ENCODE measurements around the gene SERTM2.

DNA sequence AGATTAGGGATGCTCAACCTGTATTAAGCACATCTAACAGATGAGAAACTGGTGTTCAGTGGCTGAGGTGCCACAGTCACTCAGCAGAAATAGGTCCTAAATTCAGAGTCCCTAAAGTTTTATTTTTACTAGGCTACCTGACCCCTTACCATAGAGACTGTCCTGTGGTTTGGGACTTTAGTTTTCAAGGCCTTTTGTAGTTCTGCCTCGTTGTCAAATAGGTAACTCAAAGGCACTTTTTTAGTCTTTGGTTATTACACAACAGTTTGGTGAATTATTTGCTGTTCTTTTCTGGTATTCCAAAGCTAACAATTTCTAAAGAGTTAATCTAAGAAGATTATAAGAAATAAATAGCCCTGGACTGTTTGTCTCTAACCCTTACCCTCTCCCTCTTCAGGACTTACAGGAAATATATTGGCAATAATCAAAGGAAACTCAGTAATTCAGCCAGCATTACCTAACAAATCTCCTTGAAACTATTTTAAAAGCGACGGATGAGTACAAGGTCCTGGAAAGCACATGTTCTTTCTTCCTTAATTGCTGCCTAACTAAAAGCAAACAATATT, 12.8 kb upstream of the SERTM2 start:
- TF ChIP-seq, protein P1, sequence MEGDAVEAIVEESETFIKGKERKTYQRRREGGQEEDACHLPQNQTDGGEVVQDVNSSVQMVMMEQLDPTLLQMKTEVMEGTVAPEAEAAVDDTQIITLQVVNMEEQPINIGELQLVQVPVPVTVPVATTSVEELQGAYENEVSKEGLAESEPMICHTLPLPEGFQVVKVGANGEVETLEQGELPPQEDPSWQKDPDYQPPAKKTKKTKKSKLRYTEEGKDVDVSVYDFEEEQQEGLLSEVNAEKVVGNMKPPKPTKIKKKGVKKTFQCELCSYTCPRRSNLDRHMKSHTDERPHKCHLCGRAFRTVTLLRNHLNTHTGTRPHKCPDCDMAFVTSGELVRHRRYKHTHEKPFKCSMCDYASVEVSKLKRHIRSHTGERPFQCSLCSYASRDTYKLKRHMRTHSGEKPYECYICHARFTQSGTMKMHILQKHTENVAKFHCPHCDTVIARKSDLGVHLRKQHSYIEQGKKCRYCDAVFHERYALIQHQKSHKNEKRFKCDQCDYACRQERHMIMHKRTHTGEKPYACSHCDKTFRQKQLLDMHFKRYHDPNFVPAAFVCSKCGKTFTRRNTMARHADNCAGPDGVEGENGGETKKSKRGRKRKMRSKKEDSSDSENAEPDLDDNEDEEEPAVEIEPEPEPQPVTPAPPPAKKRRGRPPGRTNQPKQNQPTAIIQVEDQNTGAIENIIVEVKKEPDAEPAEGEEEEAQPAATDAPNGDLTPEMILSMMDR (conservative IDR thresholded peaks at IDR 0.05; ENCODE audit: low read depth in 2 of 2): no peak
- TF ChIP-seq EZH2 (IDR thresholded peaks at IDR 0.05; ENCODE audit: low read depth, unreplicated experiment) (no peak), CREB1 (CRISPR knock-in tag; IDR thresholded peaks at IDR 0.05; ENCODE audit: low read depth) (no peak), EZH2phosphoT487 (IDR thresholded peaks at IDR 0.05; ENCODE audit: unreplicated experiment) (no peak), POLR2AphosphoS5 (IDR thresholded peaks at IDR 0.05; ENCODE audit: low read depth) (no peak), JUNB (IDR thresholded peaks at IDR 0.05; ENCODE audit: unreplicated experiment) (no peak)
- TF ChIP-seq, protein P2, sequence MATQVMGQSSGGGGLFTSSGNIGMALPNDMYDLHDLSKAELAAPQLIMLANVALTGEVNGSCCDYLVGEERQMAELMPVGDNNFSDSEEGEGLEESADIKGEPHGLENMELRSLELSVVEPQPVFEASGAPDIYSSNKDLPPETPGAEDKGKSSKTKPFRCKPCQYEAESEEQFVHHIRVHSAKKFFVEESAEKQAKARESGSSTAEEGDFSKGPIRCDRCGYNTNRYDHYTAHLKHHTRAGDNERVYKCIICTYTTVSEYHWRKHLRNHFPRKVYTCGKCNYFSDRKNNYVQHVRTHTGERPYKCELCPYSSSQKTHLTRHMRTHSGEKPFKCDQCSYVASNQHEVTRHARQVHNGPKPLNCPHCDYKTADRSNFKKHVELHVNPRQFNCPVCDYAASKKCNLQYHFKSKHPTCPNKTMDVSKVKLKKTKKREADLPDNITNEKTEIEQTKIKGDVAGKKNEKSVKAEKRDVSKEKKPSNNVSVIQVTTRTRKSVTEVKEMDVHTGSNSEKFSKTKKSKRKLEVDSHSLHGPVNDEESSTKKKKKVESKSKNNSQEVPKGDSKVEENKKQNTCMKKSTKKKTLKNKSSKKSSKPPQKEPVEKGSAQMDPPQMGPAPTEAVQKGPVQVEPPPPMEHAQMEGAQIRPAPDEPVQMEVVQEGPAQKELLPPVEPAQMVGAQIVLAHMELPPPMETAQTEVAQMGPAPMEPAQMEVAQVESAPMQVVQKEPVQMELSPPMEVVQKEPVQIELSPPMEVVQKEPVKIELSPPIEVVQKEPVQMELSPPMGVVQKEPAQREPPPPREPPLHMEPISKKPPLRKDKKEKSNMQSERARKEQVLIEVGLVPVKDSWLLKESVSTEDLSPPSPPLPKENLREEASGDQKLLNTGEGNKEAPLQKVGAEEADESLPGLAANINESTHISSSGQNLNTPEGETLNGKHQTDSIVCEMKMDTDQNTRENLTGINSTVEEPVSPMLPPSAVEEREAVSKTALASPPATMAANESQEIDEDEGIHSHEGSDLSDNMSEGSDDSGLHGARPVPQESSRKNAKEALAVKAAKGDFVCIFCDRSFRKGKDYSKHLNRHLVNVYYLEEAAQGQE (IDR thresholded peaks at IDR 0.05; ENCODE audit: unreplicated experiment): no peak

Measured in GM23338 (cell line).